Duodenal mucosa (tissue), 2 donors: ENCODE measurements around the gene E2F4.
A peak's percentile ranks its signal among the peaks of the same experiment; 100 is the strongest.

Source experiments
- H3K27ac ChIP-seq: one replicate; pipeline ENCODE4 v1.7.0; 2013; ENCODE audit warnings: low read depth, low read length
- H3K27me3 ChIP-seq, 2 donors: one replicate each; pipeline ENCODE4 v1.7.0; 2013; ENCODE audit warnings: low read length in 2 of 2, control low read depth in 1 of 2; ENCODE audit not compliant: insufficient read depth in 2 of 2, control insufficient read depth in 1 of 2
- H3K36me3 ChIP-seq, 2 donors: one replicate each; pipeline ENCODE4 v1.7.0; 2013; ENCODE audit warnings: low read length in 2 of 2, control low read depth in 1 of 2; ENCODE audit not compliant: insufficient read depth in 2 of 2, control insufficient read depth in 1 of 2
- H3K4me1 ChIP-seq, 2 donors: one replicate each; pipeline ENCODE4 v1.7.0; 2013; ENCODE audit warnings: low read length in 2 of 2, control low read depth in 1 of 2; ENCODE audit not compliant: insufficient read depth in 2 of 2, control insufficient read depth in 1 of 2
- H3K4me3 ChIP-seq, 2 donors: one replicate each; pipeline ENCODE4 v1.7.0; 2013; ENCODE audit warnings: low read length in 2 of 2, low read depth in 1 of 2
- H3K9ac ChIP-seq, 2 donors: one replicate each; pipeline ENCODE4 v1.7.0; 2013; ENCODE audit warnings: low read length in 2 of 2, low read depth in 1 of 2
- H3K9me3 ChIP-seq, 2 donors: one replicate each; pipeline ENCODE4 v1.7.0; 2013; ENCODE audit warnings: low read length in 2 of 2, control low read depth in 1 of 2; ENCODE audit not compliant: control insufficient read depth in 1 of 2

The E2F4 gene

GRCh38 chr16:67176662-67177061 is 15.3 kb upstream of the E2F4 start:
- Histone ChIP-seq H3K36me3 (no peaks in the 10 kb centered on the region), H3K9ac (no peak overlapping the region), H3K27ac (no peak overlapping the region), H3K9me3 (no peaks in the 10 kb centered on the region), H3K4me1 (peaks cover 28 to 33% of the 10 kb centered on the region in 2 donors), H3K4me3 (no peak overlapping the region), H3K27me3 (no peaks in the 10 kb centered on the region)

GRCh38 chr16:67177743-67178699 is 13.9 kb upstream of the E2F4 start:
- Histone ChIP-seq H3K36me3 (no peaks in the 10 kb centered on the region), H3K4me3 (peak overlapping the region; percentile 57 to 69), H3K9me3 (no peaks in the 10 kb centered on the region), H3K9ac (peak overlapping the region; percentile 49 to 52), H3K4me1 (peaks cover 35 to 39% of the 10 kb centered on the region in 2 donors), H3K27me3 (no peaks in the 10 kb centered on the region), H3K27ac (peak overlapping the region; percentile 28)

- Histone ChIP-seq H3K27ac (no peak overlapping the region), H3K4me3 (no peak overlapping the region), H3K36me3 (no peaks in the 10 kb centered on the region), H3K9me3 (no peaks in the 10 kb centered on the region), H3K27me3 (no peaks in the 10 kb centered on the region), H3K9ac (no peak overlapping the region), H3K4me1 (peaks cover 24 to 34% of the 10 kb centered on the region in 2 donors)
Measured at GRCh38 chr16:67179421-67180080, 12.4 kb upstream of the E2F4 start.

GRCh38 chr16:67180166-67180565 is 11.8 kb upstream of the E2F4 start:
- Histone ChIP-seq H3K4me1 (peaks cover 26 to 36% of the 10 kb centered on the region in 2 donors), H3K4me3 (no peak overlapping the region), H3K27ac (no peak overlapping the region)

GRCh38 chr16:67181346-67181745 is 10.6 kb upstream of the E2F4 start:
- Histone ChIP-seq H3K4me3 (no peak overlapping the region), H3K4me1 (peaks cover 35 to 45% of the 10 kb centered on the region in 2 donors), H3K27me3 (no peaks in the 10 kb centered on the region), H3K27ac (no peak overlapping the region), H3K9ac (no peak overlapping the region), H3K9me3 (no peaks in the 10 kb centered on the region), H3K36me3 (no peaks in the 10 kb centered on the region)

More at GRCh38 chr16:67180166-67180565, 11.8 kb upstream of the E2F4 start:
- Histone ChIP-seq H3K9ac (no peak overlapping the region), H3K36me3 (no peaks in the 10 kb centered on the region), H3K9me3 (no peaks in the 10 kb centered on the region), H3K27me3 (no peaks in the 10 kb centered on the region)

GRCh38 chr16:67182288-67182687 is 9.7 kb upstream of the E2F4 start:
- Histone ChIP-seq H3K27me3 (no peaks in the 10 kb centered on the region), H3K36me3 (no peaks in the 10 kb centered on the region), H3K27ac (no peak overlapping the region), H3K4me1 (peaks cover 35 to 44% of the 10 kb centered on the region in 2 donors), H3K9me3 (no peaks in the 10 kb centered on the region), H3K9ac (no peak overlapping the region), H3K4me3 (no peak overlapping the region)

GRCh38 chr16:67183284-67183626 is 8.7 kb upstream of the E2F4 start:
- Histone ChIP-seq H3K4me3 (peak overlapping the region; percentile 71 to 82), H3K27ac (peak overlapping the region; percentile 95), H3K27me3 (no peaks in the 10 kb centered on the region), H3K9me3 (no peaks in the 10 kb centered on the region), H3K9ac (peak overlapping the region; percentile 48 to 78), H3K36me3 (no peaks in the 10 kb centered on the region), H3K4me1 (peaks cover 30 to 37% of the 10 kb centered on the region in 2 donors)

- Histone ChIP-seq H3K4me3 (peak within 1 kb of the TSS; percentile 71 to 82), H3K27ac (peak within 1 kb of the TSS; percentile 95), H3K36me3 (no peaks in the 10 kb centered on the region), H3K27me3 (no peaks in the 10 kb centered on the region), H3K9me3 (no peaks in the 10 kb centered on the region), H3K4me1 (peaks cover 26 to 32% of the 10 kb centered on the region in 2 donors), H3K9ac (peak within 1 kb of the TSS; percentile 78 to 84)
Measured at GRCh38 chr16:67183627-67184452, 8.1 kb upstream of the E2F4 start, which contains the start of gene MATCAP1. TSS of gene MATCAP1 (minus strand) at chr16:67183963. CDS start at chr16:67180610, 3,353 bp downstream.

- H3K9ac ChIP-seq, result peak overlapping the region; percentile 78 to 84
- H3K9me3 ChIP-seq, result no peaks in the 10 kb centered on the region
- no peaks in the 10 kb centered on the region for H3K36me3 ChIP-seq
- H3K4me3 ChIP-seq, result peak overlapping the region; percentile 71 to 82
- no peaks in the 10 kb centered on the region for H3K27me3 ChIP-seq
- peaks cover 26 to 32% of the 10 kb centered on the region in 2 donors for H3K4me1 ChIP-seq
- H3K27ac ChIP-seq, result peak overlapping the region; percentile 95
Measured at GRCh38 chr16:67184453-67184994, 7.4 kb upstream of the E2F4 start.
